Muscle of leg (tissue), 11 donors: ENCODE results near the gene SLC1A2. TPM values are rescaled to one million over a fixed set of nuclear protein-coding genes. Genes with fewer than 3 reads are reported as not detected.

Experiments
- DNase-seq: peaks from one replicate; pipeline ENCODE4 v3.0.0; 2013
- H3K27ac ChIP-seq: one replicate; pipeline ENCODE4 v1.5.1; 2013; ENCODE audit warnings: mild to moderate bottlenecking, low read length, control low read depth
- H3K27me3 ChIP-seq: one replicate; pipeline ENCODE4 v1.6.1; 2013; ENCODE audit warnings: low read length; ENCODE audit not compliant: control insufficient read depth, insufficient read depth
- H3K36me3 ChIP-seq: one replicate; pipeline ENCODE4 v1.6.1; 2013; ENCODE audit warnings: low read length; ENCODE audit not compliant: control insufficient read depth, insufficient read depth
- H3K4me1 ChIP-seq: one replicate; pipeline ENCODE4 v1.6.1; 2013; ENCODE audit warnings: low read length; ENCODE audit not compliant: control insufficient read depth, insufficient read depth
- H3K4me3 ChIP-seq: one replicate; pipeline ENCODE4 v1.5.1; 2013; ENCODE audit warnings: low read length, control low read depth
- H3K9me3 ChIP-seq: replicated peaks from 2 replicates; pipeline ENCODE4 v1.6.1; 2013; ENCODE audit warnings: low read depth, low read length; ENCODE audit not compliant: control insufficient read depth
- WGBS: methylation state at CpG from one replicate; pipeline ENCODE4 v1.1.5; 2013; ENCODE audit warnings: missing lambda C conversion rate; ENCODE audit not compliant: insufficient coverage; 5-methylcytosine and 5-hydroxymethylcytosine counted together
- polyA plus RNA-seq, 8 donors: library from polyadenylated mRNA; unstranded; fragments of 120-200 nt; gene quantifications; one replicate each; pipeline versions ENCODE4 v1.2.1 to v1.2.3, GENCODE V29; 2013; ENCODE audit warnings: inconsistent platforms in 1 of 8, low replicate concordance in 1 of 8; ENCODE audit not compliant: insufficient read length in 8 of 8, insufficient read depth in 1 of 8
- total RNA-seq: library from RNA; stranded (reverse); fragments of 120-200 nt; gene quantifications from one replicate; pipeline ENCODE4 v1.2.4, GENCODE V29; 2013

Gene SLC1A2
- total and polyA plus RNA-seq, 9 donors = 0.43 to 1.6 (median 1.0) TPM

- no peak overlapping the region for H3K4me3 ChIP-seq
- DNase-seq = peak; percentile 71
- H3K4me1 ChIP-seq = no peaks in the 10 kb centered on the region
- H3K27ac ChIP-seq = no peak overlapping the region
- no peaks in the 10 kb centered on the region for H3K36me3 ChIP-seq
- H3K9me3 ChIP-seq = no peaks in the 10 kb centered on the region
- H3K27me3 ChIP-seq = no peaks in the 10 kb centered on the region
- no CpG with 5 or more reads among the region's 2 CpGs for WGBS
Observed at GRCh38 chr11:35289821-35290220, 129.5 kb downstream of the SLC1A2 start.

GRCh38 chr11:35288817-35289541 lies 130.4 kb downstream of the SLC1A2 start:
- H3K4me3 ChIP-seq = no peak overlapping the region
- no peaks in the 10 kb centered on the region for H3K4me1 ChIP-seq
- DNase-seq = no peak
- no CpG with 5 or more reads among the region's 5 CpGs for WGBS
- no peak overlapping the region for H3K27ac ChIP-seq
- no peaks in the 10 kb centered on the region for H3K9me3 ChIP-seq
- no peaks in the 10 kb centered on the region for H3K27me3 ChIP-seq
- H3K36me3 ChIP-seq = no peaks in the 10 kb centered on the region

GRCh38 chr11:35288309-35288708 lies 131.0 kb downstream of the SLC1A2 start:
- DNase-seq = no peak
- H3K27ac ChIP-seq = no peak overlapping the region
- H3K4me3 ChIP-seq = no peak overlapping the region
- no peaks in the 10 kb centered on the region for H3K36me3 ChIP-seq
- no CpG with 5 or more reads among the region's 3 CpGs for WGBS
- no peaks in the 10 kb centered on the region for H3K9me3 ChIP-seq
- no peaks in the 10 kb centered on the region for H3K27me3 ChIP-seq
- H3K4me1 ChIP-seq = no peaks in the 10 kb centered on the region

- no peak overlapping the region for H3K27ac ChIP-seq
- DNase-seq = no peak
- H3K36me3 ChIP-seq = no peaks in the 10 kb centered on the region
- 88% methylated on average over 4 of the region's 5 CpGs for WGBS
- H3K27me3 ChIP-seq = no peaks in the 10 kb centered on the region
- H3K9me3 ChIP-seq = no peaks in the 10 kb centered on the region
- no peak overlapping the region for H3K4me3 ChIP-seq
- H3K4me1 ChIP-seq = no peaks in the 10 kb centered on the region
Observed at GRCh38 chr11:35287344-35287890, 131.9 kb downstream of the SLC1A2 start.

- DNase-seq = peak; percentile 61
Observed at GRCh38 chr11:35286126-35286525, 133.2 kb downstream of the SLC1A2 start.

GRCh38 chr11:35285471-35285870 lies 133.9 kb downstream of the SLC1A2 start:
- Histone ChIP-seq H3K9me3 (no peaks in the 10 kb centered on the region), H3K27me3 (no peaks in the 10 kb centered on the region), H3K4me3 (no peak overlapping the region), H3K27ac (no peak overlapping the region), H3K36me3 (no peaks in the 10 kb centered on the region), H3K4me1 (peaks cover 14% of the 10 kb centered on the region)
- no peak for DNase-seq
- no CpG with 5 or more reads among the region's 1 CpG for WGBS

More at GRCh38 chr11:35286126-35286525, 133.2 kb downstream of the SLC1A2 start:
- Histone ChIP-seq H3K4me3 (no peak overlapping the region), H3K27ac (no peak overlapping the region), H3K4me1 (peaks cover 10% of the 10 kb centered on the region), H3K9me3 (no peaks in the 10 kb centered on the region), H3K27me3 (no peaks in the 10 kb centered on the region), H3K36me3 (no peaks in the 10 kb centered on the region)

GRCh38 chr11:35282221-35282882 lies 137.0 kb downstream of the SLC1A2 start:
- Histone ChIP-seq H3K27ac (peak overlapping the region; percentile 53), H3K27me3 (no peaks in the 10 kb centered on the region), H3K36me3 (no peaks in the 10 kb centered on the region), H3K4me1 (peaks cover 14% of the 10 kb centered on the region), H3K9me3 (no peaks in the 10 kb centered on the region), H3K4me3 (no peak overlapping the region)
- WGBS = 100% methylated on average over 1 of the region's 2 CpGs
- DNase-seq = no peak

GRCh38 chr11:35281169-35281688 lies 138.1 kb downstream of the SLC1A2 start:
- Histone ChIP-seq H3K9me3 (no peaks in the 10 kb centered on the region), H3K4me3 (no peak overlapping the region), H3K4me1 (peaks cover 14% of the 10 kb centered on the region), H3K27ac (peak overlapping the region; percentile 53), H3K36me3 (no peaks in the 10 kb centered on the region), H3K27me3 (no peaks in the 10 kb centered on the region)
- DNase-seq = peak; percentile 93
- WGBS = no CpG with 5 or more reads among the region's 5 CpGs

GRCh38 chr11:35280727-35281126 lies 138.6 kb downstream of the SLC1A2 start:
- Histone ChIP-seq H3K27me3 (no peaks in the 10 kb centered on the region), H3K4me1 (peaks cover 14% of the 10 kb centered on the region), H3K4me3 (no peak overlapping the region), H3K27ac (peak overlapping the region; percentile 53), H3K9me3 (no peaks in the 10 kb centered on the region), H3K36me3 (no peaks in the 10 kb centered on the region)
- no peak for DNase-seq
- no CpG with 5 or more reads among the region's 7 CpGs for WGBS

- Histone ChIP-seq H3K9me3 (no peaks in the 10 kb centered on the region), H3K27me3 (no peaks in the 10 kb centered on the region), H3K4me1 (peaks cover 21% of the 10 kb centered on the region), H3K27ac (no peak overlapping the region), H3K4me3 (no peak overlapping the region), H3K36me3 (no peaks in the 10 kb centered on the region)
- 94% methylated on average over 2 of the region's 2 CpGs for WGBS
- DNase-seq = no peak
Observed at GRCh38 chr11:35277827-35278226, 141.5 kb downstream of the SLC1A2 start.
